Head of caudate nucleus (tissue), 42 donors: Measurements from ENCODE around the gene SLC12A6.
A peak's percentile ranks its signal among the peaks of the same experiment; 100 is the strongest.
"Not testable (repeated sequence)": the region's sequence is repeated elsewhere in the genome, so short reads cannot be mapped to it uniquely, and the experiment has no call there.

Experiments used
- DNase-seq, 42 donors: peaks; one replicate each; pipeline versions ENCODE4 v3.0.0 to v3.0.0-alpha.2; 2020 to 2021; ENCODE audit warnings: mixed read lengths in 7 of 42
- intact Hi-C: fragments of 100-400 bp; cut with DNase I; formaldehyde crosslinking; loops from one replicate; pipeline ENCODE4 v1.15.0; 2022

SLC12A6 gene

GRCh38 chr15:34337557-34338306, at the start of gene SLC12A6:
Gene SLC12A6 (minus strand): TSS chr15:34337781. CDS start chr15:34336680, 1,101 bp downstream.
- intact Hi-C loops, result loop anchor here (1.0 to 10.0 kb wide), 2 partner anchors 30 to 113 kb away; partner anchors contain the start of genes EMC4 and LPCAT4

GRCh38 chr15:34381829-34382521, 44.4 kb upstream of the SLC12A6 start:
- intact Hi-C loops, result not testable (repeated sequence)

More at GRCh38 chr15:34337557-34338306, at the start of gene SLC12A6:
- DNase-seq, result peak; percentile 73 to 96 (median 93)

GRCh38 chr15:34380491-34380890, 42.9 kb upstream of the SLC12A6 start:
- DNase-seq, result peak in 3 of 42 donors; percentile 10 to 16 (median 16)
- intact Hi-C loops, result not testable (repeated sequence)

More at GRCh38 chr15:34381829-34382521, 44.4 kb upstream of the SLC12A6 start:
- not testable (repeated sequence) for DNase-seq

GRCh38 chr15:34376856-34377255, 39.3 kb upstream of the SLC12A6 start:
- intact Hi-C loops, result no loop called here
- no peak for DNase-seq

- DNase-seq, intact Hi-C loops: not testable (repeated sequence)
Measured at GRCh38 chr15:34375541-34375940, 38.0 kb upstream of the SLC12A6 start.

GRCh38 chr15:34374816-34375215, 37.2 kb upstream of the SLC12A6 start:
- intact Hi-C loops, result no loop called here
- DNase-seq, result no peak

GRCh38 chr15:34373951-34374350, 36.4 kb upstream of the SLC12A6 start:
- no peak for DNase-seq
- intact Hi-C loops, result no loop called here

GRCh38 chr15:34370643-34371042, 33.1 kb upstream of the SLC12A6 start:
- intact Hi-C loops, result no loop called here

GRCh38 chr15:34370129-34370528, 32.5 kb upstream of the SLC12A6 start:
- intact Hi-C loops, result no loop called here
- no peak for DNase-seq

More at GRCh38 chr15:34370643-34371042, 33.1 kb upstream of the SLC12A6 start:
- no peak for DNase-seq

- peak; percentile 79 to 96 (median 90) for DNase-seq
Measured at GRCh38 chr15:34367101-34368081, 29.8 kb upstream of the SLC12A6 start, which contains the start of gene LPCAT4. Gene LPCAT4 (minus strand): TSS chr15:34367196. CDS start chr15:34367100, 96 bp downstream.

GRCh38 chr15:34366271-34367065, 28.9 kb upstream of the SLC12A6 start:
- intact Hi-C loops, result loop anchor here (1.0 to 10.0 kb wide), 2 partner anchors 28 to 142 kb away; partner anchors contain the start of gene EMC4
- peak in 41 of 42 donors; percentile 31 to 81 (median 60) for DNase-seq

More at GRCh38 chr15:34367101-34368081, 29.8 kb upstream of the SLC12A6 start, which contains the start of gene LPCAT4:
- intact Hi-C loops, result loop anchor here (1.0 to 10.0 kb wide), 2 partner anchors 29 to 143 kb away; partner anchors contain the start of gene EMC4

- intact Hi-C loops, result loop anchor here (2.0 to 10.0 kb wide), 2 partner anchors 23 to 141 kb away; partner anchors contain the start of genes EMC4, NOP10 and NUTM1
Measured at GRCh38 chr15:34365836-34366235, 28.3 kb upstream of the SLC12A6 start.

GRCh38 chr15:34365091-34365825, 27.7 kb upstream of the SLC12A6 start:
- intact Hi-C loops, result loop anchor here (2.0 to 10.0 kb wide), 2 partner anchors 22 to 140 kb away; partner anchors contain the start of genes EMC4, NOP10 and NUTM1

More at GRCh38 chr15:34365836-34366235, 28.3 kb upstream of the SLC12A6 start:
- peak in 15 of 42 donors; percentile 13 to 67 (median 36) for DNase-seq

GRCh38 chr15:34364041-34364440, 26.5 kb upstream of the SLC12A6 start:
- intact Hi-C loops, result loop anchor here (2.0 to 10.0 kb wide), 2 partner anchors 21 to 139 kb away; partner anchors contain the start of genes EMC4, NOP10 and NUTM1
- DNase-seq, result no peak

More at GRCh38 chr15:34365091-34365825, 27.7 kb upstream of the SLC12A6 start:
- peak in 1 of 42 donors; percentile 11 for DNase-seq

- intact Hi-C loops, result loop anchor here (10.0 kb wide), 1 partner anchor 137 kb away; the partner anchor contains the start of gene EMC4
- DNase-seq, result no peak
Measured at GRCh38 chr15:34362047-34362773, 24.6 kb upstream of the SLC12A6 start.

- no peak for DNase-seq
- intact Hi-C loops, result loop anchor here (10.0 kb wide), 1 partner anchor 136 kb away; the partner anchor contains the start of gene EMC4
Measured at GRCh38 chr15:34361278-34361677, 23.7 kb upstream of the SLC12A6 start.
